T-cell (primary cell): ENCODE data around the gene TNFRSF14. TPM values are rescaled to one million over a fixed set of nuclear protein-coding genes. Genes with fewer than 3 reads are reported as not detected.

ENCODE experiments used
- ATAC-seq, 4 experiments: fragments of 200-7000 bp in 3 of 4; fragments of 150-1000 bp in 1 of 4; cut with Tn5 transposase; replicated peaks in 1 of 4; 1 replicate in 3 of 4; 2 replicates in 1 of 4; pipeline ENCODE4 v1.10.0; 2021; ENCODE audit warnings: moderate library complexity in 3 of 4, mild to moderate bottlenecking in 2 of 4, moderate number of reproducible peaks in 1 of 4
- CTCF ChIA-PET, 2 donors: fragments of 300-600 bp; sonication (Branson Sonifier 250); formaldehyde crosslinking; loops; one replicate each; lab custom pipeline; 2022; ENCODE audit warnings: antibody characterized with exemption in 2 of 2; lab: Charles Lee
- POLR2A ChIA-PET, 2 donors: fragments of 300-600 bp; sonication (Branson Sonifier 250); formaldehyde crosslinking; loops; one replicate each; lab custom pipeline; 2022; ENCODE audit warnings: antibody characterized with exemption in 2 of 2; lab: Charles Lee
- DNase-seq, 35 experiments: peaks; one replicate each; pipeline versions ENCODE4 v3.0.0 to v3.0.0-alpha.2; 2013 to 2023
- H3K27ac ChIP-seq: one replicate; pipeline ENCODE4 v1.5.1; 2013; ENCODE audit warnings: low read length
- H3K27me3 ChIP-seq, 2 experiments: replicated peaks in 1 of 2; 1 replicate in 1 of 2; 2 replicates in 1 of 2; pipeline versions ENCODE4 v1.6.1 to v1.7.0; 2013; ENCODE audit warnings: low read length in 1 of 2, mixed read lengths in 1 of 2; ENCODE audit not compliant: control insufficient read depth in 2 of 2, insufficient read depth in 2 of 2; ENCODE audit errors: extremely low read depth in 1 of 2
- H3K36me3 ChIP-seq, 2 donors: 1 replicate in 1 of 2; 2 replicates in 1 of 2; pipeline versions ENCODE4 v1.6.1 to v1.7.0; 2013; ENCODE audit warnings: low read length in 1 of 2; ENCODE audit not compliant: control insufficient read depth in 2 of 2, insufficient read depth in 1 of 2; ENCODE audit errors: extremely low read depth in 1 of 2
- H3K4me1 ChIP-seq, 2 experiments: 1 replicate in 1 of 2; 2 replicates in 1 of 2; pipeline versions ENCODE4 v1.6.1 to v1.7.0; 2013; ENCODE audit warnings: low read length in 2 of 2, mixed read lengths in 1 of 2; ENCODE audit not compliant: insufficient read depth in 2 of 2, control insufficient read depth in 1 of 2; ENCODE audit errors: extremely low read depth in 1 of 2
- H3K4me3 ChIP-seq, 2 donors: 1 replicate in 1 of 2; 2 replicates in 1 of 2; pipeline versions ENCODE4 v1.5.1 to v1.7.0; 2013; ENCODE audit warnings: mild to moderate bottlenecking in 2 of 2, low read length in 1 of 2, moderate library complexity in 1 of 2; ENCODE audit not compliant: control insufficient read depth in 1 of 2; ENCODE audit errors: extremely low read depth in 1 of 2
- H3K9me3 ChIP-seq: 2 replicates; pipeline ENCODE4 v1.7.0; 2013
- H3K27ac Mint-ChIP-seq, 2 donors: one replicate each; pipeline ENCODE4 v1.8.0; 2020 to 2021; ENCODE audit warnings: mild to moderate bottlenecking in 2 of 2, mixed read lengths in 2 of 2
- H3K27me3 Mint-ChIP-seq, 2 donors: one replicate each; pipeline ENCODE4 v1.8.0; 2021 to 2022; ENCODE audit warnings: mixed read lengths in 2 of 2
- H3K36me3 Mint-ChIP-seq: one replicate; pipeline ENCODE4 v1.8.0; 2021; ENCODE audit warnings: mixed read lengths
- H3K4me1 Mint-ChIP-seq, 3 donors: one replicate each; pipeline ENCODE4 v1.8.0; 2020 to 2022; ENCODE audit warnings: mixed read lengths in 3 of 3, mild to moderate bottlenecking in 1 of 3
- H3K4me3 Mint-ChIP-seq, 3 donors: one replicate each; pipeline ENCODE4 v1.8.0; 2020 to 2022; ENCODE audit warnings: mild to moderate bottlenecking in 3 of 3, mixed read lengths in 3 of 3, moderate library complexity in 3 of 3
- H3K9me3 Mint-ChIP-seq, 3 donors: one replicate each; pipeline ENCODE4 v1.8.0; 2020 to 2022; ENCODE audit warnings: mixed read lengths in 3 of 3
- WGBS: methylation state at CpG from one replicate; pipeline ENCODE4 v1.1.5; 2013; ENCODE audit warnings: missing lambda C conversion rate; ENCODE audit not compliant: insufficient coverage; 5-methylcytosine and 5-hydroxymethylcytosine counted together
- total RNA-seq, 35 experiments: library from RNA in 6 of 35; stranded (reverse) in 6 of 35; fragments of 120-200 nt in 1 of 35; gene quantifications; one replicate each; pipeline versions ENCODE4 v1.2.1 to v1.2.4 and lab custom pipeline; 2013 to 2026

TNFRSF14 gene
- total RNA-seq, 5 donors from 2014 or later (not counting 1 experiment from before 2014, with no cell fraction given): 163 to 214 (median 211) TPM

DNA sequence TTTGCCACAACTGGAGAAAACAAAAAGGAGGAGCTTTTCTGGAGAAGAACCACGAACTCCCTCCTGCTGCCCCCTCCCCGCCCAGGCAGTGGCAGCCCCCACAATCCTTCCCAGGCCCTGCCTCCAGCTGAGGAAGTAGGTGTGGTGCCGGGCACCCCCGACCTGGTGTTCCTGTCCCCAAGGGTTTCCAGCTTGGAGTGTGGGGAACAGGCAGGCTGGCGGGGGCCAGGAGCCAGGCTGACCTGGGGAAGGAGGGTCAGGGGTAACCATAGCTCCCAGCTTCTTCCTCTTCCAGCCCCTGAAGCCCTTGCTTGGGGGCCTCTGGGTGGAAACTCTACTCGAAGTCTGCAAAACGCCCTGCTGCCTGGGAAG is 21.9 kb upstream of the TNFRSF14 start:
- Mint-ChIP-seq H3K27me3 (peaks cover 0 to 25% of the 10 kb centered on the region in 2 donors), H3K9me3 (no peaks in the 10 kb centered on the region), H3K4me1 (peaks cover 0 to 8% (median 6%) of the 10 kb centered on the region in 3 donors), H3K36me3 (no peaks in the 10 kb centered on the region), H3K4me3 (no peak overlapping the region), H3K27ac (no peak overlapping the region)
- Histone ChIP-seq H3K27ac (no peak overlapping the region), H3K4me1 (peaks cover 6 to 19% of the 10 kb centered on the region in 2 experiments), H3K4me3 (no peak overlapping the region), H3K27me3 (peaks cover 0 to 77% of the 10 kb centered on the region in 2 experiments), H3K9me3 (no peaks in the 10 kb centered on the region), H3K36me3 (no peaks in the 10 kb centered on the region)
- ChIA-PET POLR2A (interaction anchor here in 1 of 2 donors (0.6 kb wide), 1 partner anchor 20 kb away, joined by 5 read pairs; no protein-coding TSS in a partner anchor), CTCF (no interaction called here)
- ATAC-seq (no peak), DNase-seq (no peak)
- 20% methylated on average over 1 of the region's 7 CpGs for WGBS

DNA sequence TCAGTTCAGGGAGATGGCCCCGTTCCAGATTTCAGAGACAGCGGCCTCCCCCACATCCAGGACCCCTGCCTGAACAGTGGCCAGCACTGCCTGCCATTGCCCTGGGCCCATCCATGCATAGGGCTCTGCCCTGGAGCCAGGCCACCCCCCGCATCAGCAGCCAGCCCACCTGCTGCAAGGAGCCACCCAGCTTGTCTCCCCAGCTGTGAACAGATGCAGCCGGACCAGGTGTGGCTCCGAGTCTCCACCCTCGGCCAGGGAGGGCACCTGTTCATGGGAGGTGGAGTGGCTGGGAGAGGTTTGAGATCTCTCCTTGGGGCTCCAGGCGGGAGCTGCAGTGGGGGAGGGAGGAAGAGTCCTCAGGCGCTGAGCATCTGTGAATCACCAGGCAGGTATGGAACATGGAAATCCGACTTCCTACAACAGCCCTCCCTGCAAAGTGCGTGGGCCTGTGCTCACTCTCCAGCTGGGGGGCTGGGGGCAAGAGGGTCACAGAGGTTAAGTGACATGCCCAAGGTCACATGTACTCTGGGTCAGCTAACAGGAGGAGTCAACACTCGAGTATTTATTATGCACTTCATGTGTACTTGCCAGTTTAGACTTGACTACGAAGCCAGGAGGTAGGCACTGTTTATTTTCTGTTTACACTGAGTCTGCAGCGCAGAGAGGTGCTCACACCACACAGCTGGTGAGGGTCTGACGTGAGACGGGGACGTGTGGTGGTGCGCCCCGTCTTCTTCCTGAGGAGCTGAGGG is 21.3 kb upstream of the TNFRSF14 start:
- Mint-ChIP-seq H3K36me3 (no peaks in the 10 kb centered on the region), H3K4me1 (peaks cover 0 to 8% (median 6%) of the 10 kb centered on the region in 3 donors), H3K4me3 (no peak overlapping the region), H3K27me3 (peaks cover 0 to 25% of the 10 kb centered on the region in 2 donors), H3K9me3 (no peaks in the 10 kb centered on the region), H3K27ac (no peak overlapping the region)
- DNase-seq (no peak), ATAC-seq (no peak)
- H3K4me3 ChIP-seq: no peak overlapping the region
- WGBS: 60% methylated on average over 15 of the region's 18 CpGs
- ChIA-PET POLR2A (interaction anchor here in 1 of 2 donors (0.6 kb wide), 1 partner anchor 21 kb away, joined by 5 read pairs; no protein-coding TSS in a partner anchor), CTCF (no interaction called here)
- no peaks in the 10 kb centered on the region for H3K9me3 ChIP-seq
- H3K4me1 ChIP-seq: peaks cover 3 to 18% of the 10 kb centered on the region in 2 experiments
- H3K36me3 ChIP-seq: no peaks in the 10 kb centered on the region
- no peak overlapping the region for H3K27ac ChIP-seq
- peaks cover 0 to 80% of the 10 kb centered on the region in 2 experiments for H3K27me3 ChIP-seq

DNA sequence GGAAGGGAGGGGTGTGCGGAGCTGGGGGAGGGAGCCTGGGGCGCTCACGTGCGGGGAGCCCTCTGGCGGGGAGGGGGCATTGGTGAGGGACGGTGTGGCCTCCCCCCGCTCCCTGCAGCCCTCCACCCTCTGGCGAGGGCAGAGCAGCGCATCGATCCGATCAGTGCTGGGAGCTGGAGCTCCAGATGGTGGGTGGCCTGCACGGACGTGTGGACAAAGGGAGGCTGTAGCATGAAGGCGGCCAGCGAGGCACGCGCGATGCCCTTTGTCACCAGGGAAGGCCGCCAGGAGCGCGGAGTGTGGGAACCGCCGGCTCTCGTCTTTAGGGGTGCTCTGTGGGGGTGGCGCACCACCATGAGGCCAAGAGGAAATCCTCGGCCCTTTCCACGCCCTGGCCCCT is 20.7 kb upstream of the TNFRSF14 start:
- Histone ChIP-seq H3K36me3 (no peaks in the 10 kb centered on the region), H3K4me3 (no peak overlapping the region), H3K9me3 (no peaks in the 10 kb centered on the region), H3K27me3 (peaks cover 0 to 82% of the 10 kb centered on the region in 2 experiments), H3K4me1 (peaks cover 4 to 19% of the 10 kb centered on the region in 2 experiments), H3K27ac (no peak overlapping the region)
- Mint-ChIP-seq H3K4me1 (peaks cover 0 to 8% (median 6%) of the 10 kb centered on the region in 3 donors), H3K4me3 (no peak overlapping the region), H3K27me3 (peaks cover 0 to 25% of the 10 kb centered on the region in 2 donors), H3K36me3 (no peaks in the 10 kb centered on the region), H3K9me3 (no peaks in the 10 kb centered on the region), H3K27ac (no peak overlapping the region)
- DNase-seq: no peak
- ChIA-PET POLR2A (no interaction called here), CTCF (no interaction called here)
- no peak for ATAC-seq
- WGBS: 84% methylated on average over 19 of the region's 27 CpGs

DNA sequence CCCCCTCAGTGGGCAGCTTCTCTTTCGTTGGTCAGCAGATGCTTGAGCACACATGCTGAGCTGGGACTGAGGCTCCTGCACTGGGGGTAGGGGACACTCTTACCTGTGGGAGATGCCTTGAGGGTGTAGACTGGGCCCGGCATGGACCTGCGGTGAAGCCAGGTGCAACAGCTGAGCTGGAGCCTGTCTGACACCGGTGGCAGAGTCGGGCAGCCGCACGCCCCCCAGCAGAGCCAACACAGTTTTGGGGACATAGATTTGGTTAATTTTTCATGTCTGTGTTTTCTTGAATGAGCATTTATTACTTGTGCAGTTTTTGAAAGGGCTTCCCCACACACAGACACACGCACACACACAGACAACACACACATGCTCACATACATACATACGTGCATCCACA is 20.2 kb upstream of the TNFRSF14 start:
- DNase-seq (no peak), ATAC-seq (no peak)
- no peaks in the 10 kb centered on the region for H3K9me3 Mint-ChIP-seq
- ChIA-PET CTCF (no interaction called here), POLR2A (no interaction called here)
- Histone ChIP-seq H3K4me1 (peaks cover 5 to 17% of the 10 kb centered on the region in 2 experiments), H3K27ac (no peak overlapping the region), H3K4me3 (no peak overlapping the region), H3K9me3 (no peaks in the 10 kb centered on the region), H3K36me3 (no peaks in the 10 kb centered on the region), H3K27me3 (peaks cover 0 to 79% of the 10 kb centered on the region in 2 experiments)
- H3K4me3 Mint-ChIP-seq: no peak overlapping the region
- peaks cover under 1 to 4% (median 1%) of the 10 kb centered on the region in 3 donors for H3K4me1 Mint-ChIP-seq
- no peak overlapping the region for H3K27ac Mint-ChIP-seq
- H3K27me3 Mint-ChIP-seq: peaks cover 0 to 21% of the 10 kb centered on the region in 2 donors
- 100% methylated on average over 2 of the region's 9 CpGs for WGBS
- H3K36me3 Mint-ChIP-seq: no peaks in the 10 kb centered on the region

DNA sequence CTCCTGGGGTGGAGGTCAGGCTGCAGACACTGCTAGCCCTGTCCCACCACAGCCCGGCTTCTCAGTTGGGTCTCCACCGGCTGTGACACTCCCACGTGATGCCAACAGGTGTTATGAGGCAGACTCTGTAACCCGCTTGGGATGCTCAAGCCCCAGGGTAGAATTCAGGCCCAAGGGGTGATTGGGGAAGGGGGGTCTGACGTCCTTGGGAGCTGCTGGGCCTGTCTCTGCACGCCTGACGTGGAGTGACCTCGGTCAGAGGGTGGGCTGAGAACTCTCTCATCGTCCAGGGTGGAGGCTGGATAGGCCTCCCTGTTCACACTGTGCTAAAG is 18.4 kb upstream of the TNFRSF14 start:
- H3K36me3 ChIP-seq: no peaks in the 10 kb centered on the region
- 82% methylated on average over 6 of the region's 9 CpGs for WGBS
- H3K4me1 ChIP-seq: peaks cover 9 to 23% of the 10 kb centered on the region in 2 experiments
- CTCF ChIA-PET: no interaction called here
- Mint-ChIP-seq H3K27ac (no peak overlapping the region), H3K4me3 (no peak overlapping the region), H3K4me1 (peaks cover 6 to 9% (median 9%) of the 10 kb centered on the region in 3 donors), H3K9me3 (no peaks in the 10 kb centered on the region), H3K36me3 (no peaks in the 10 kb centered on the region), H3K27me3 (peaks cover 0 to 11% of the 10 kb centered on the region in 2 donors)
- DNase-seq: no peak
- no peak overlapping the region for H3K4me3 ChIP-seq
- no peak for ATAC-seq
- H3K27ac ChIP-seq: no peak overlapping the region
- H3K9me3 ChIP-seq: no peaks in the 10 kb centered on the region
- POLR2A ChIA-PET: no interaction called here
- H3K27me3 ChIP-seq: peaks cover 0 to 75% of the 10 kb centered on the region in 2 experiments

DNA sequence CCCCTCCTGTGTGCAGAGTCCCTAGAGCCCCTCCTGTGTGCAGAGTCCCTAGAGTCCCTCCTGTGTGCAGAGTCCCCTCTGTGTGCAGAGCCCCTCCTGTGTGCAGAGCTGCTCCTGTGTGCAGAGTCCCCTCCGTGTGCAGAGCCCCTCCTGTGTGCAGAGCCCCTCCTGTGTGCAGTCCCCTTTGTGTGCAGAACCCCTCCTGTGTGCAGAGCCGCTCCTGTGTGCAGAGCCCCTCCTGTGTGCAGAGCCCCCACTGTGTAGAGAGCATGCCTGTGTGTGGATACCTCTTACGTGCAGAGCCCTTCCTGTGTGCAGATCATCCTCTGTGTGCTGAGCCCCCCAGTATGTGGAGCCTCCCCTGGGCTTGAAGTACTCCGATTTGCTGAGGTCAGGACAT is 17.8 kb upstream of the TNFRSF14 start:
- Histone ChIP-seq H3K4me3 (no peak overlapping the region), H3K36me3 (no peaks in the 10 kb centered on the region), H3K9me3 (no peaks in the 10 kb centered on the region), H3K27ac (no peak overlapping the region), H3K27me3 (peaks cover 0 to 68% of the 10 kb centered on the region in 2 experiments), H3K4me1 (peaks cover 9 to 27% of the 10 kb centered on the region in 2 experiments)
- no peak for ATAC-seq
- CTCF ChIA-PET: no interaction called here
- POLR2A ChIA-PET: no interaction called here
- H3K4me3 Mint-ChIP-seq: no peak overlapping the region
- H3K27ac Mint-ChIP-seq: no peak overlapping the region
- no peaks in the 10 kb centered on the region for H3K9me3 Mint-ChIP-seq
- peaks cover 0 to 9% of the 10 kb centered on the region in 2 donors for H3K27me3 Mint-ChIP-seq
- H3K4me1 Mint-ChIP-seq: peaks cover 6 to 9% (median 8%) of the 10 kb centered on the region in 3 donors
- no peaks in the 10 kb centered on the region for H3K36me3 Mint-ChIP-seq
- WGBS: 100% methylated on average over 1 of the region's 4 CpGs
- no peak for DNase-seq
